Activated T-cell treated with anti-CD3 and anti-CD28 coated beads for 1 hour (primary cell): ENCODE measurements around the gene ARPC5.

Experiments used
- DNase-seq: peaks from one replicate; pipeline ENCODE4 v3.0.0-alpha.2; 2020; ENCODE audit warnings: low read depth

Gene ARPC5

GRCh38 chr1:183584147-183584546, 51.4 kb downstream of the ARPC5 start:
- no peak for DNase-seq

GRCh38 chr1:183583466-183583865, 52.1 kb downstream of the ARPC5 start:
- no peak for DNase-seq

- no peak for DNase-seq
Observed at GRCh38 chr1:183582021-183582713, 53.4 kb downstream of the ARPC5 start.

GRCh38 chr1:183580281-183580682, 55.3 kb downstream of the ARPC5 start:
- no peak for DNase-seq

GRCh38 chr1:183578856-183579255, 56.7 kb downstream of the ARPC5 start:
- DNase-seq = no peak

GRCh38 chr1:183577897-183578465, 57.6 kb downstream of the ARPC5 start:
- DNase-seq = no peak

GRCh38 chr1:183576537-183576936, 59.0 kb downstream of the ARPC5 start:
- DNase-seq = no peak

- no peak for DNase-seq
Observed at GRCh38 chr1:183575606-183576005, 60.0 kb downstream of the ARPC5 start.

GRCh38 chr1:183572721-183573120, 62.9 kb downstream of the ARPC5 start:
- DNase-seq = no peak

- no peak for DNase-seq
Observed at GRCh38 chr1:183571678-183572268, 63.8 kb downstream of the ARPC5 start.
